ENCODE measurements around the gene TAF15. TPM values are rescaled to one million over a fixed set of nuclear protein-coding genes. Genes with fewer than 3 reads are reported as not detected.

Gene TAF15
- total and polyA plus RNA-seq, 2 of the 13 experiments (the other 11 are each of a cell fraction or from before 2014, with no cell fraction given), result 25.2 to 26.5 TPM

GRCh38 chr17:35808240-35808961, 883 bp upstream of the TAF15 start:
- BruUV-seq (replicated peaks), result TSS peak; percentile 95
- no peak for DNase-seq (ENCODE audit: low spot score)
- in situ Hi-C loops (cut with HindIII; ENCODE audit: extremely low pct_ligation_motif_present, low pct_unique_long_range_greater_than_20kb), result loop anchor here (5.0 to 25.0 kb wide), 2 partner anchors 46 to 96 kb away; partner anchors contain the start of gene C17orf50

More at GRCh38 chr17:35808240-35808961, 883 bp upstream of the TAF15 start:
- intact Hi-C loops (cut with micrococcal nuclease; ENCODE audit: unreplicated experiment), result no loop called here
- ATAC-seq, result no peak
- Histone ChIP-seq H3K36me3 (replicated peaks in 1 of 2; ENCODE audit: control insufficient read depth in 1 of 2, insufficient read depth in 2 of 2, low read length in 2 of 2) (no peaks in the 10 kb centered on the region), H2AFZ (ENCODE audit: low read length) (peak overlapping the region; percentile 57), H3K9me3 (ENCODE audit: low read length) (no peaks in the 10 kb centered on the region), H3K4me1 (ENCODE audit: insufficient read depth, low read length) (peaks cover 63% of the 10 kb centered on the region), H3K4me2 (ENCODE audit: low read depth, low read length) (peak overlapping the region; percentile 83), H4K20me1 (ENCODE audit: insufficient read depth, low read length) (peaks cover 24% of the 10 kb centered on the region), H3K27me3 (ENCODE audit: control insufficient read depth in 1 of 2, insufficient read depth in 2 of 2, low read length in 2 of 2) (no peaks in the 10 kb centered on the region; a peak in 2 of 5 replicates), H3K27ac (ENCODE audit: extremely low read length, insufficient read depth, low read length) (peak overlapping the region; percentile 91), H3K79me2 (ENCODE audit: insufficient read depth, low read length) (peaks cover 40% of the 10 kb centered on the region), H3K9ac (ENCODE audit: insufficient read depth, low read depth, low read length) (peak overlapping the region; percentile 84), H3K4me3 (replicated peaks in 1 of 3; ENCODE audit: insufficient read depth in 1 of 3, low read depth in 2 of 3, low read length in 3 of 3) (peak overlapping the region; percentile 54 to 95 (median 67))
- 15% methylated on average over 19 of the region's 19 CpGs for whole genome bisulfite sequencing (ENCODE audit: low lambda C conversion rate)
- POLR2A ChIA-PET, result interaction anchor here (0.6 to 4.2 kb wide), 22 partner anchors 10 to 745 kb away, joined by 3 to 60 read pairs (median 4); partner anchors contain the start of genes AP2B1, C17orf50, CCL16 and MMP28
- CTCF ChIA-PET (ENCODE audit: low intra/inter-chr PET ratio, low total read pairs), result interaction anchor here (1.5 to 2.3 kb wide), 3 partner anchors 41 to 46 kb away, joined by 3 to 28 read pairs (median 8); no protein-coding TSS in a partner anchor
- FAIRE-seq, result no peak
- TF ChIP-seq ZNF580 (CRISPR knock-in tag; IDR thresholded peaks at IDR 0.05; ENCODE audit: borderline replicate concordance, low read depth), result no peak
- peak in 1 of 2 experiments; percentile 95; a peak in 2 of 4 replicates for TF ChIP-seq ATF4 (CRISPR knock-in tag; IDR thresholded peaks at IDR 0.05)
- TF ChIP-seq ZNF230 (CRISPR knock-in tag; IDR thresholded peaks at IDR 0.05), result 0 out of 2 replicates have a peak, but pooled peaks have one; percentile 0
- peak; percentile 30; the same call in 1 of the 2 replicates for TF ChIP-seq KDM2A (CRISPR knock-in tag; IDR thresholded peaks at IDR 0.05; ENCODE audit: borderline replicate concordance, low read depth)
- TF ChIP-seq PREB (CRISPR knock-in tag; IDR thresholded peaks at IDR 0.05), result no peak
- 0 out of 3 replicates have a peak, but pooled peaks have one; percentile 30 for TF ChIP-seq MXI1 (IDR thresholded peaks at IDR 0.05; ENCODE audit: borderline replicate concordance, low read depth, low read length)
- peak; percentile 25; the same call in 1 of the 2 replicates for TF ChIP-seq CEBPB (IDR thresholded peaks at IDR 0.05; ENCODE audit: borderline replicate concordance, low read depth, low read length)
- TF ChIP-seq ZC3H4 (CRISPR knock-in tag; IDR thresholded peaks at IDR 0.05; ENCODE audit: borderline replicate concordance), result peak; percentile 45; the same call in 1 of the 2 replicates
- TF ChIP-seq ZMYM3 (CRISPR knock-in tag; IDR thresholded peaks at IDR 0.05), result peak; percentile 79; the same call in 1 of the 2 replicates
- TF ChIP-seq EP300 (IDR thresholded peaks at IDR 0.05; ENCODE audit: low read depth in 2 of 2, low read length in 2 of 2), result no peak
- 0 out of 2 replicates have a peak, but pooled peaks have one; percentile 5 for TF ChIP-seq EP300 (CRISPR knock-in tag; IDR thresholded peaks at IDR 0.05; ENCODE audit: borderline replicate concordance)
- no peak for TF ChIP-seq MAX (IDR thresholded peaks at IDR 0.05)
- no peak for TF ChIP-seq ZNF124 (CRISPR knock-in tag; IDR thresholded peaks at IDR 0.05)
- no peak for TF ChIP-seq TBP (CRISPR knock-in tag; IDR thresholded peaks at IDR 0.05)
- TF ChIP-seq CEBPG (CRISPR knock-in tag; IDR thresholded peaks at IDR 0.05), result peak; percentile 69
- peak; percentile 3; the same call in 1 of the 2 replicates for TF ChIP-seq HNF1B (CRISPR knock-in tag; IDR thresholded peaks at IDR 0.05)

All from HepG2 (cell line).